HG03103 (cell line): ENCODE data around the gene TIGD3.

ENCODE experiments used
- ATAC-seq: cut with Tn5 transposase; IDR thresholded peaks from one replicate; pipeline ENCODE4 v1.9.1; 2021; ENCODE audit warnings: low read depth; ENCODE audit not compliant: unreplicated experiment

Gene TIGD3

DNA sequence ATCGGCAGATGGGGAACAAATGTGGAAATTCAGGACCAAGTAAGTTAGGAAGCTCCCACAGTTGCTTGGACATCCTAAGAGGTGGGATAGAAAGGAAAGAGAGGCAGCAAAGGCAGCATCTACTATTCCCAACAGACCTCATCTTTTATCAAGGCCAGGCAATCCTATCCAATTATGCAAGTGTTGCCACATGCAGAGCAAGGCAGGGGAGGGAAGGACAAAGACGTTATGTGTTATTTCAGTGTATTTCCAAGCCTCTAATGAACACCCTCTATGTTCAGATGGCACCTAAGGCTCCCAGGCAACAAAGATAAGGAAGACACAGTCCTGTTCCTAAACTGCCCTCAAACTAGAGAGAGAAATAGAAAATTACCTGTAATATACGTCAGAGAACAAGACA lies 9.2 kb downstream of the TIGD3 start:
- no peak for ATAC-seq

DNA sequence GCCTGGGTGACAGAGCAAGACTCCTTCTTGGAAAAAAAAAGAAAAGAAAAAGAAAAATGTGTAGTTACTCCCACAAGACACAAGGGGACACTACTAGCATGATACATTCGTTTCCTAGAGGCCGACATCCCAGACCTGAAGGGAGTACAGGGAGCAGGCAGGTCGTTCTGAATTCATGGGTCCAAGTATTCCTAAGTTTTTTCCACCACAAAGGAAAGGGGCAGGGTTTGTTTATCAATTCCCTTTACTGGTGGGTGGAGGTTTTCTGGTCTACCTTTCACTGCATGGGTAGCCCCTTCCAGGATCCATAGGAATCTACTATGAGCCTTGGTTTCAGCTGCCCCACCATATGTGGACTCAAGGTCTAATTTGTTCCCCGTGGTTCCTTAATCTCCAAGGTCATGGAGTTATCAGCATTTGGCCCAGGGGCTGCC lies 11.8 kb downstream of the TIGD3 start:
- no peak for ATAC-seq

DNA sequence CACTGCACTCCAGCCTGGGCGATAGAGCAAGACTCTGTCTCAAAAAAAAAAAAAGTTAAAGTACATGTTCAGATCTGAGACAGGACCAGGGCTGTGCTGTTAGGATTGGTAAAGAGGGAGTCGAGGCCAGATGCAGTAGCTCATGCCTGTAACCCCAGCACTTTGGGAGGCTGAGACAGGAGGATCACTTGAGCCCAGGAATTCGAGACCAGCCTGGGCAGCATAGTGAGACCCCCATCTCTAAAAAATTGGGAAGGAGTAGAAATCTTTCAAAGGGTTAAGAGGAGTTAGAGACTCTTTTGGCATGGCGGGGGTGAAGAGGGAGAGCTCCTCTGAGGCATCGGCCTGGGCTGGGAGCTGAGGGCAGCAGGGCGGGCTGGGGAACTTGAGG lies 16.1 kb downstream of the TIGD3 start:
- ATAC-seq, result no peak

DNA sequence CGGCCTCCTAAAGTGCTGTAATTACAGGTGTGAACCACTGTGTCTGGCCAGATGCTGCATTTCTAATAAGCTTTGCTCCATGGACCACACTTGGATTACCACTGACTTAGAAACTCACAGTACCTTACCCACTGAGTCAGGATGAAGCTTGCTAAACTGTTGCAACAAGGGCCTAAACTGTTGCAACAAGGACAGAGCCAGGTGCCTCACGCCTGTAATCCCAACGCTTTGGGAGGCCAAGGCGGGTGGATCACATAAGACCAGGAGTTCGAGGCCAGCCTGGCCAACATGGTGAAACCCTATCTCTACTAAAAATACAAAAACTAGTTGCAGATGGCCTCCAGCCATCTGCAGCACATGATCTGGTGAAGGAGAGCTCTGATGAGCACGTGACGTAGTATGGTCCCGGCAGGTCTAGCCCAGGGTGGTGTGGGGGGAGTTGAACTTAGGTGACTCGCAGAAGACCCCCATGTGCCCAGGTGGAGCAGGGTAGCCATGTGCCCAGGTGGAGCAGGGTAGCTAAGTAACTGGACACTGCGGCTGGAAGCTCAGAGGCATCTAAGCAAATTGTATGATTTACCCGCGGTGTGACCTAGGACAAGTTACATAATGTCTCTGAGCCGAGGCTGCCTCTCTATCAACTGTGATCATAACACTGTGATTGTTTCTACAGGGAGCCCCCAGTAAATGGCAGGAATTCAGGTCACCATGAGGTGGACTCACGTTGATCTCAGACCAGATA lies 19.5 kb downstream of the TIGD3 start:
- no peak for ATAC-seq

DNA sequence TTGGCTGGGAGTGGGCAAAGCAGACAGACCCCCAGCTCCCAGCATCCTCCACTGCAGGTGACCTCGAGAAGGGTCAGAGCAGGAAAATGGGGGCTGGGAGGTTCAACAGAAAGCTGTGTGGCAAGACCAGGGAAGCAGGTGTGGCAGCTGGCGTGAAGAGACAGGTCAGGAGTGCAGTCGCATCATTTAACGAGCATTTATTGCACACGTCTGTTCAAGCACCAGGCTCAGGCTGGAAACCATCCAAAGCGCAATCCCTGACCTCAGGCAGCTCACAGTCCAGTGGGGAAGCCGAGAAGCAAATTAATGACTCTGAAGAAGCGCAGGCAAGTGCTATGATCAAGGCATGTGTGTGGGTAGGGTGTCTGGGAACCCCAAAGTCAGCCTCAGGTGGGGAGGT lies 20.5 kb downstream of the TIGD3 start:
- ATAC-seq, result no peak

DNA sequence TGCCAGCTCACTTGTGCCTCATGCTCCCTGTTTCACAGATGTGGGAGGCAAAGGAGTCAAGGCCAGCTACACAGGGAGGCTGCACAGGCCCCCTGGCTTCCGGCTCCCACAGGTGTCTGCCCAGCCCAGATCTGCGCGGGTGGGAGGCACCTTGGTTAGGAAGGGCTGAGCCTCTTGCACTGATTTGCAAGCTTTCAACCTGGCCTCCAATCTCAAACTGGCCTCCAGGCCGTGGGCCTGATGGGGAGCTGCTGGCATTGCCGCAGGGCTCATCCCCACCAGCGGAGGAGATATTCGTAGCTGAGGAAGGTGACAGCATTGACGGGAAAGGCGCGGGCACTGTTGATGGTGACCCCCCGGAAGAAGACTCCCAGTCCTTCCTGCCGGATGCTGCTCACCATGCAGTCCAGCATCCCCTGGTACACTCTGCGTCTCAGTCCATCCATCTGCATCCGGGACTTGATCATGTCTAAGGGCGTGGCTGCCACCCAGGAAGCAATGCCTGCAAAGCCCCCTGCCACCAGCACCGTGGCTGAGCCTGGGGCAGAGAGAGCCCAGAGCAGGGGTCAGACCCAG lies 21.7 kb downstream of the TIGD3 start:
- ATAC-seq, result no peak

DNA sequence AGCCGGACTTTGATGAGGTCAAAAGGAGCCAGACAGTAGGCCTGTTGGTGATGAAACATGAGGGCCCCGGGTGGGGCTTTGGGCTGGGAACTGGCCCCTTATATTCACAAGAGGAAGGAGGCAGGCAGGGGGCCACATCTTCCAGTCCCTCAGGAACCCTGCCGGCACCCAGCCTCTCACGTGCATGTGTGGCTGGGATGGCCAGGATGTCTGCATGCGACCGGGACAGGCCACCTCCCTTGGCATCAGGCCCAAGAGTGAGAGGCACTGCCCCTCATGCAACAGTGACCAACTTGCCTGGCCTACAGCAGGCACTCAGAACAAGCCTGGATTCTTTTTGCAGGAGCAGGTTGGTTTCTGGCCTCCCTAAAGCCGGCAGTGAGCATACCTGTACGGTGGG lies 22.5 kb downstream of the TIGD3 start:
- no peak for ATAC-seq

DNA sequence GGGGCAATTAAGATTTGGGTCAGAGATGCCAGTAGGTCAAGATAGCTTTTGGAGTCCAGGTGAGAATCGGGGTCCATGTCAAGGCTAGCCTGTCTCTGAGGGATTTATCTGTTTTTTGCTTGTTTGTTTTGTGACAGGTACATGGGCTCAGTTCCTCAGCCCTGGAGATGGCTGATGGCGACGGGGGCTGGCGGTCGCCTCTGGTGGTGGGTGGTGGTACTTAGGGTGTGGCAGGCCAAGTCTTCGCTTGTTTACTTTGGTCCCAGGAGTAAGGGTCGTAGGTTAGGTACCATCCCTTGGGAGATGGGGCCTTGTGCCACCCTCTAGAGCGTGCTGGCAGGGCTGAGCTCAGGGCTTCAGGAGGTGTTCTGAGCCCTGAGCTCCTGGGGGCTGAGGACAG lies 23.2 kb downstream of the TIGD3 start:
- no peak for ATAC-seq

DNA sequence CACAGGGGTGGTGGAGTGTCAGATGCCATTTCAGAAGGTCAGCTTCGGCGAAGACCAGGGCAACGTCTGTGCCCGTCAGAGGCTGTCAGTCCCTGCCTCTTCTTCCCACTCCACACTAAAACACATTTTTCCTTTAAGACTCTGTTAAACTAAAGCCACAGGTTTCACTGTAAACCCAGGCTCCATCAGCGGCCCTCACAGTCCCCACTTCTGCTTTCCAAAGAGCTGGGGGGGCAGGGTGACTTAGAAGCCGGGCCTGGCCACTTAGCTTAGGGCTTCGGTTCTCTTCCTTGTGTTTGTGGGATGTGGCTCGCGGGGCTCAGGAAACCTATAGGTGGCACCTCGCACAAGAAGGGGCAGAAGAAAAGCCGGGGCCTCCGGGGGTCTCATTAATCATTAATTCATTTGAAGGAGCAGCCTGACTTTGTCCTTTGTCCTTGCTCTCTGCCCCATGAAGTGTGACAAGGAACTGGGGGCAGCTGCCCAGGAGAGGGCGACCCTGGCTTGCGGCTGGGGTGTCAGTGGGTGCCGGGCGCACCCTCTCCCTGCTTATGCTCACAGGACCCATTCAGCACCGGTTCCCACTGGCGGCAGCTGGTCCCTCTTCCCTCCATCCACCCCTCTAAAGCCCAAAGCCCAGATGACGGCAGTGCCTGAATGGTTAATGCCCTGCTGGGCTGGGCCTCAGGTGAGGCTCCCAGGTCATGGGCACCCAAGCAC lies 23.8 kb downstream of the TIGD3 start:
- no peak for ATAC-seq

DNA sequence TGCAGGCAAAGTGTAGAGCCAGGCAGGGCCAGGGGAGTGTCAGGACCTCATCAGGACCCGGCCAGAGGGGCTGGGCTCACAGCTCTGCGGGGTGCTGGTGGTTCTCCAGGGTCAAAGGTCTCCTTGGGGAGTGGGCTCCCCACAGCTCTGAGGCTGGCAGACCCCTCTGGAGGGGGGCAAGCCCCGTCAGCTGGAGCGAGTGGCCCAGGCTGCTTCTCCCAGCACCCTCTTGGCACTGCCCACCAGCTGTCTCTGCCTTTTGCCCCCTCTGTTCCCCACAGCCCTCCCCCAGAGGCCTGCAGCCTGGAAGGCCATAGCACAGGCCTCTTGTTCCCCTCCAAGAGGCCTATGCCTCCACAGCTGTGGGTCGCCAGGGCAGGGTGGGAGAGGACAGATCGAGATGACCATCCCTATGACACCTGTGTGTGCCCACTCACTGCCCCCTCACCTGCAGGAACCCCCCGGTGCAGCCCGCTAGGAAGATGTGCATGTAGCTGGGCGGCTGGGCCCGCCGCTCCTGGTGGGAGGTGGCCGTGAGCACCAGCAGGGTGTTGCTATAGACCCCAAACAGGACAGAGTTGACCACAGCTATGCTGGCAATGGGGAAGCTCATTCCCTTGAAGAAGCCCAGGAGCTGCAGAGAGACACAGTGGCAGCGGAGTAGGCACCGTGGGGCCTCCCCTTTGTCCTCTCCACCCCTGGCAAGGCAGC lies 24.5 kb downstream of the TIGD3 start:
- no peak for ATAC-seq

DNA sequence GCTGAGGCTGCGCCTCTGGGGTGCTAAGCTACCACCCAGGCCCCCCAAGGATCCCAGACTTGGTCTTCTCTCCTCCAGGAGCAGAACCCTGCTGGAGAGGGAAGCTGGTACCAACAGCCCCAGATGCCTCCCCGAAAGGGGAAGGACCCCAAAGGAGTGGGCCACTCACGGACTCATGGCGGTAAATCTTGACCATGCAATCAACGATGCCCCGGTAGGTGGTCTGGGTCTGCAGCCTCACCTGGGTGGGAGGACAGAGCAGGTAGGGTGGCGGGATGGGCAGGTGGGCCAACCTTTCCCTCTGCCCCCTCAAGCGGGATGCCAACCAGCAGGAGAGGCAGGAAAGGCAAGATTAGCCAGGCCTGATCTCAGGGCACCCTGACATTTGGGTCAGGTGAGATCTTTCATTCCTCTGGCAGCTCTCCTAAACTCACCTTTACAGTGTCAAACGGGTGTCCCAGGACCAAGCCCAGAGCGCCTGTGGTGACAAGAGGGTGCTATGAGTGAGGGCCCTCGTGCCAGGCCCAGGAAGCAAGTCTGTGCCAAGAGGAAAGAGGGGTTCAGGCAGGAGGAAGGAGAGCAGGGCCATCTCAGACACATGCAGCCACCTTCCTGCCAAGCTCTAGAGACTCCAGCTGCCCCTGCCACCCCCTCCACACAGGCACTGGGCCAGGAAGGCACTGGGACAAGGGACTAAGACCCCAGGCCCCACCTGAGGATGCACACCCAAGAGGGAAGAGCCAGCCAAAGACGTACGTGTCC lies 25.3 kb downstream of the TIGD3 start:
- no peak for ATAC-seq

DNA sequence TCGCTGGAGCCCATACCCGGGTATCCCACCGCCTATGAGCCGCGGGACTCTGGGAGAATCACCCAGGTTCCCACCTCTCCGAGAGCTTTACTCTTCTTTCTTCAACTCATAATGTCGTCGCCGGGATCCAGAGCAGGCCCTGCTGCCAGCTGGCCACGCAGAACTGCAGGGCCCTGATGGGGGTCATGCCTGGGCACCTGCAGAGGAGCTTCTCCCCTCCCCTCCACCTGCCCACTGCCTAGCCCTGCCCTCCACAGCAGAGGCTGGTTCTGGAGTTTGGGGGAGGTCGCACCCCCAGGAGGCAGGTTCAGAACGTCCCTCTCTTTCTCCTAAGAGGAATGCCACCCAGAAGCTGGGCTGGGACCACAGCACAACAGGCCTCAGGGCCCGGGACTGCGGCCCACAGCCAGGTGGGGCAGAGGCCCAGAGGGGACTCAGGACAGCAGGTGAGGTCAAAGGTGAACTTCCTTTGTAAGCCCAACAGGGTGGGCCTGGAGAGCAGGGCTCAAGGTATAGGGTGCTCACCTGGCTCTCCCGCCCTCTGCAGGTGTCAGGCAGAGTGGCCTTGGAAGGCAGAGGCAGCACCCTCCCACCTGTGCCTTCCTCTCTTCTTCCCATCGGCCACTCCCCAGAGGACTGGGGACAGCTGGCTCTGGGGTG lies 26.0 kb downstream of the TIGD3 start:
- ATAC-seq, result no peak

DNA sequence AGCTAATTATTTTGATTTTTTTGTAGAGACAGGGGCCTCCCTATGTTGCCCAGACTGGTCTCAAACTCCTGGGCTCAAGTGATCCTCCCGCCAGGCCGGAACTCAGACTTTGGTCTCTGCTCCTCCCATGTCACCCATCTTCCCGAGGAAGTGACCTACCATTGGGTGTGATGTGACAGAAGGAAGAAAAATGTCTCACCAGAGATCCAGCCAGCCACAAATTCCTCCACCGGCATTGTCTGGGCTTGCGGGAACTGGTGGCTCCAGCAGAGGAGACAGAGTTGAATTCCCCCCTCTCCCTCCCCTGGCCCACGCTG lies 27.1 kb downstream of the TIGD3 start:
- no peak for ATAC-seq

DNA sequence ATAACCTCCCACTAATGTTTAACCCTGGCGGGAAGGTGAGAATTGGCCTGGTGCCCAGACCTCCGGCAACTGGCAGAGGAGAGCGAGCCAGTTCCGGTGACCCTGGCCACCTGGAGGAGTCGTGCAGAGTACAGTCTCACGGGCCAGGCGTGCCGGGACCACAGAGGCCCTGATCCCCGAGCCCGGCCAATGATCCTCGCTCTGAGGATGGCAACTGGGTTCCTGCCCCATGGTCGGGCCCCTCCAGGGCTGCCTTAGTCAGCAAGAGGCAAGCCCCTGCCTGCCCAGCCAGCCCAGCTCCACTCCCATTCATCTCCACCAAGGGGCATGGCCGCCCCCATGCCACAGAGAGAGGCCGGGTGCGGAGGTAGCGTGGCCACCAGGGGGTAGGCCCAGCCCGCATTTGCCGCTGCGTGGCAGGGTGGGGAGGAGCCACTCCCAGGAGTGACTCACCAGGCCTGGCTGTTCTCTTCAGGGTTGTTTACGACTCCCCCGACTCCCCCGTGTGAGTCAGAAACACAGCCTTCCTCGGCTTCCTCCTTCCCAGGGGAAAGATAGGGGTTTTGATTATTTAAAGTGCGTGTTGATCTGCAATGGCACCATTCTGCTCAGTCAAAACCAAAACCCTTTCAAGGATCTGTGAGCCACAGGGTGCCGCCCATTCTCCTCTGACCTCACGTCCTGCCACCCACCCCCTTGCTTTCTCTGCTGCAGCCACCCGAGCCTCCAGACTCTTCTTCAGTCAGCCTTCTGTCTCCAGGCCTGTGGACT lies 27.7 kb downstream of the TIGD3 start, which contains the start of gene SLC25A45:
Gene SLC25A45 (minus strand): TSS at position 614 of the 771 bp plus-strand sequence. CDS start 695 bp downstream, outside the sequence.
- ATAC-seq, result peak; percentile 48

DNA sequence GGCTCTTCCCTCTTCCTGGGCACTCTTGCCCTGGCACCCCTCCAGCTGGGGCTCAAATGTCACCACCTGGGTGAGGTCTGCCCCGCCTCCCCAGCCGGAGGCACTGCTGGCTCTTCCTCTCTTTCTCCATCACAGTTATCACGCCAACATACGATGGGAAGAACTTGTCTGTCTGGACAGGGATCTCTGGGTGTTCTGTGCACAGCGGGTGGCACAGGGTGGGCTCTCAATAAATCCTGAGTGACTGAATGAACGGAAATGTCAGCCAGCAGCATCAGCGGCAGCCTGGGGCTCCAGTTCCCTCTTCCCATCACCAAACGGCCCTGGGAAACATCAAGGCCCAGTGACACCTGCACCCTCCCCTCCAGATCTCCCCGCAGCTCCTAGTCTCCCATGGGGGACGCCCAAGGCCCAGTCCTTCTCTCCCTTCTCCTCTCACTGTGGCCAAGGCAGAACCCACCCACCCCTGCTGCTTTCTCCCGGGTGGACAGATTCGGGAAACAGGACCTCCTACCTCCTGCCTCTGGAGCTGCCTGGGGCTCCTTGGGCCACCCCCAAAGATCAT lies 28.3 kb downstream of the TIGD3 start:
- no peak for ATAC-seq

DNA sequence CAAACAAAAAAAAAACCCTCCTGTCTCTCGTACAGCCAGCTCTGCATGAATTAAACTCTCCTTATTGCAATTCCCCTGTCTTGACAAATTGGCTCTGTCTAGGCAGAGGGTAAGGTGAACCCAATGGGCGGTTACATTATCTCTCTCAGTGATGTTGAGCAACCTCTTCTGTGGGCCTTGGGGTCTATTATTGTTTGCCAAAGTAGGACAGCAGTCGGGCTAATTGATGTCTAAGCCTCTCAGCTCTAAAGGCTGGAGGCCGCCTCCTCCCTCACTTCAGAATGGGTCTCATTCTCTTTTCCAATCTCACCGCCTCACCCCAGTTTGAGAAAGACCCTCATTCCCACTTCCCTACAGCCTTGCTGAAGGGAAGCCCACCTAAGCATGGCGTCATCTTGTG lies 29.2 kb downstream of the TIGD3 start:
- ATAC-seq, result no peak

DNA sequence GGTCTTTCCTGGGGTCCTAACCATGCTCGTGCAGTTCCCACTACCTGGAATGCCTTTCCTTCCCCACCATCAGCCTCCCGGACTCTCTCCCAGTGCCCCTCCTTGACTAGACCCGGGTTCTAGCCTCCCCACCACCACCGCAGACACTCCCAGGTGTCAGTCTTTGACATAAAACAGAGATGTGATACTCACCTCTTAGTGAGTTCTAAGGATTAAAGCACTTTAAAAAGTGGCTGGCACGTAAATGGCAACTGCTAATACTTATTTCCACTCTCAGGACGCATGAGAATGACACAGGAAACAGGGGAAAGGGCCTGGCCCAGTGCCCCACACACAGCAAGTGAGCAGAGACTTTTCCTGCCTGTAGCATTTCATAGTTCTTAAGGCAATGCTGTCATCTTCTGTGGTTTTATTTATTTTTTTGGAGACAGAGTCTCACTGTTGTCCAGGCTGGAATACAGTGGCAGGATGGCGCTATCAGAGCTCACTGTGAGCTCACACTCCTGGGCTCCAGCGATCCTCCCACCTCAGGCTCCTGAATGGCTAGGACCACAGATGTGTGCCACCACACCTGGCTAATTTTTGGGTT lies 29.8 kb downstream of the TIGD3 start:
- no peak for ATAC-seq

DNA sequence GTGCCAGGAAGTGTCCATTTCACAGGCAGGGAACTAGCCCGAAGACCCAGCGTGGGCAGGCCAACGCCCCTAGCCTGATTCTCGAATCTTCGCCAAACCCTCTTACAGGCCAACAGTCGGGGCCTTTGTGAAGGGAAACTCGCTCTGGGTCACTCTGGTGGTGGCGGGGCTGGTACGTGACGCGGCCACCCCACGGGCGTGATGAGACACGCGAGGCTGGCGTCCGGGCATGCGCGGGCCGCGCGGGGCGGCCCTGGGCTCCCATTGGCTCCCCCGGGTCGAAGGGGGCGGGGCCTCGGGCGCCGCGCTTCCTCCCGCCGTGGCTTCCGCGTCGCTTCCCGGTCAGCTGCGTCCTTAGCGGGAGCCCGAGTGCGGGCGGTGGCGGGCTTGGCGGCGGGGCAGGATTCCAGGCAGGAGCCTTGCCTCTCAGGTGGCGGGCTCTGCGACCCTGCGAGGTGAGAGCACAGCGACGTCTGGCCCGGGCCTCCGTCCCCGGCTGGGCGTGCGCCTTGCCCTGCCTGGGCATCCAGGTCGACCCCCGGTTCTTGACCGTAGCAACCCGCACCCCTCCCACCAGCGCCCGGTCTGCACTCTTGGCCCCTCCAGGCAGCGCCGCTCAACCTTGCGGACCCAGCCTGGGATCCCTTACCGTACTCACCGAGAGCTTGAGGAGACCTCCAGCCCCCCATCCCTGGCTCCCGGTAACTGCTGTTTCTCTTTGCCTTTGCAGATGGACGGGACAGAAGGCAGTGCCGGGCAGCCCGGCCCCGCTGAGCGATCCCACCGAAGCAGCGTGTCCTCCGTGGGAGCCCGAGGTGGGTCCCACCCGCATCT lies 32.0 kb downstream of the TIGD3 start, which contains the start of gene FRMD8:
Gene FRMD8 (plus strand): TSS at position 331 of the 834 bp plus-strand sequence. CDS start 400 bp downstream, at position 731.
- ATAC-seq, result peak; percentile 42
